Muscle layer of colon (tissue), 2 donors: ENCODE measurements around the gene DDX24.

ENCODE experiments used
- H3K27ac ChIP-seq: one replicate; pipeline ENCODE4 v1.7.0; 2013; ENCODE audit warnings: low read depth, mild to moderate bottlenecking, low read length, moderate library complexity
- H3K27me3 ChIP-seq, 2 donors: one replicate each; pipeline ENCODE4 v1.7.0; 2013; ENCODE audit warnings: low read length in 2 of 2, mild to moderate bottlenecking in 2 of 2; ENCODE audit not compliant: insufficient read depth in 2 of 2, control insufficient read depth in 1 of 2
- H3K36me3 ChIP-seq: one replicate; pipeline ENCODE4 v1.7.0; 2013; ENCODE audit warnings: mild to moderate bottlenecking, low read length; ENCODE audit not compliant: insufficient read depth
- H3K4me1 ChIP-seq: one replicate; pipeline ENCODE4 v1.7.0; 2013; ENCODE audit warnings: mild to moderate bottlenecking, low read length; ENCODE audit not compliant: insufficient read depth
- H3K4me3 ChIP-seq, 2 donors: one replicate each; pipeline ENCODE4 v1.7.0; 2013; ENCODE audit warnings: low read length in 2 of 2, low read depth in 1 of 2, mild to moderate bottlenecking in 1 of 2, moderate library complexity in 1 of 2
- H3K9ac ChIP-seq: one replicate; pipeline ENCODE4 v1.7.0; 2013; ENCODE audit warnings: low read length
- H3K9me3 ChIP-seq: one replicate; pipeline ENCODE4 v1.7.0; 2013; ENCODE audit warnings: mild to moderate bottlenecking, low read length
- donor health status: abdominal sarcoma.
- donor health status: Adenocarcinoma of cecum.

DDX24 gene

GRCh38 chr14:94098326-94098992 is 17.5 kb upstream of the DDX24 start:
- Histone ChIP-seq H3K4me3 (no peak overlapping the region), H3K36me3 (no peaks in the 10 kb centered on the region), H3K4me1 (no peaks in the 10 kb centered on the region), H3K27me3 (no peaks in the 10 kb centered on the region), H3K9me3 (no peaks in the 10 kb centered on the region), H3K9ac (no peak overlapping the region), H3K27ac (no peak overlapping the region)

GRCh38 chr14:94097091-94097490 is 16.1 kb upstream of the DDX24 start:
- Histone ChIP-seq H3K9me3 (no peaks in the 10 kb centered on the region), H3K27ac (no peak overlapping the region), H3K9ac (no peak overlapping the region), H3K4me1 (no peaks in the 10 kb centered on the region), H3K4me3 (no peak overlapping the region), H3K36me3 (no peaks in the 10 kb centered on the region), H3K27me3 (no peaks in the 10 kb centered on the region)

GRCh38 chr14:94093418-94093817 is 12.4 kb upstream of the DDX24 start:
- no peak overlapping the region for H3K27ac ChIP-seq
- no peaks in the 10 kb centered on the region for H3K4me1 ChIP-seq
- no peaks in the 10 kb centered on the region for H3K9me3 ChIP-seq
- H3K4me3 ChIP-seq: no peak overlapping the region
- no peaks in the 10 kb centered on the region for H3K27me3 ChIP-seq
- no peaks in the 10 kb centered on the region for H3K36me3 ChIP-seq
- no peak overlapping the region for H3K9ac ChIP-seq

- no peak overlapping the region for H3K27ac ChIP-seq
- H3K4me1 ChIP-seq: no peaks in the 10 kb centered on the region
These were observed 8.5 kb upstream of the DDX24 start for GRCh38 chr14:94089479-94089878.

GRCh38 chr14:94088516-94088915 is 7.5 kb upstream of the DDX24 start:
- H3K36me3 ChIP-seq: no peaks in the 10 kb centered on the region
- no peak overlapping the region for H3K4me3 ChIP-seq
- H3K9ac ChIP-seq: no peak overlapping the region
- no peaks in the 10 kb centered on the region for H3K27me3 ChIP-seq
- H3K4me1 ChIP-seq: no peaks in the 10 kb centered on the region
- H3K27ac ChIP-seq: no peak overlapping the region
- H3K9me3 ChIP-seq: no peaks in the 10 kb centered on the region

More at GRCh38 chr14:94089479-94089878, 8.5 kb upstream of the DDX24 start:
- Histone ChIP-seq H3K9me3 (no peaks in the 10 kb centered on the region), H3K27me3 (no peaks in the 10 kb centered on the region), H3K4me3 (no peak overlapping the region), H3K9ac (no peak overlapping the region), H3K36me3 (no peaks in the 10 kb centered on the region)

- Histone ChIP-seq H3K9ac (no peak overlapping the region), H3K27me3 (no peaks in the 10 kb centered on the region), H3K4me3 (no peak overlapping the region), H3K27ac (no peak overlapping the region), H3K36me3 (no peaks in the 10 kb centered on the region), H3K9me3 (no peaks in the 10 kb centered on the region), H3K4me1 (no peaks in the 10 kb centered on the region)
These were observed 6.9 kb upstream of the DDX24 start for GRCh38 chr14:94087891-94088290.

GRCh38 chr14:94081386-94081820 is 401 bp upstream of the DDX24 start:
- peaks cover 23% of the 10 kb centered on the region for H3K36me3 ChIP-seq
- peak overlapping the region; percentile 97 for H3K9ac ChIP-seq
- H3K4me3 ChIP-seq: peak overlapping the region; percentile 94
- peak overlapping the region; percentile 25 for H3K27ac ChIP-seq
- H3K4me1 ChIP-seq: peaks cover 33% of the 10 kb centered on the region
- H3K27me3 ChIP-seq: no peaks in the 10 kb centered on the region
- no peaks in the 10 kb centered on the region for H3K9me3 ChIP-seq

GRCh38 chr14:94079891-94080620 is 946 bp downstream of the DDX24 start:
- H3K9ac ChIP-seq: peak overlapping the region; percentile 97
- H3K4me3 ChIP-seq: peak overlapping the region; percentile 94
- H3K27ac ChIP-seq: peak overlapping the region; percentile 81
- H3K36me3 ChIP-seq: peaks cover 23% of the 10 kb centered on the region
- no peaks in the 10 kb centered on the region for H3K27me3 ChIP-seq
- H3K4me1 ChIP-seq: peaks cover 40% of the 10 kb centered on the region
- no peaks in the 10 kb centered on the region for H3K9me3 ChIP-seq

- no peaks in the 10 kb centered on the region for H3K9me3 ChIP-seq
- no peak overlapping the region for H3K27ac ChIP-seq
- peaks cover 23% of the 10 kb centered on the region for H3K36me3 ChIP-seq
- H3K4me1 ChIP-seq: peaks cover 40% of the 10 kb centered on the region
- peak overlapping the region in 1 of 2 donors; percentile 94 for H3K4me3 ChIP-seq
- no peaks in the 10 kb centered on the region for H3K27me3 ChIP-seq
- no peak overlapping the region for H3K9ac ChIP-seq
These were observed 3.2 kb downstream of the DDX24 start for GRCh38 chr14:94077823-94078222.

- Histone ChIP-seq H3K36me3 (peaks cover 23% of the 10 kb centered on the region), H3K27me3 (no peaks in the 10 kb centered on the region), H3K27ac (no peak overlapping the region), H3K9me3 (no peaks in the 10 kb centered on the region), H3K9ac (peak overlapping the region; percentile 24), H3K4me1 (peaks cover 40% of the 10 kb centered on the region), H3K4me3 (peak overlapping the region; percentile 30 to 50)
These were observed 3.7 kb downstream of the DDX24 start for GRCh38 chr14:94077111-94077821.

- Histone ChIP-seq H3K4me3 (no peak overlapping the region), H3K27ac (no peak overlapping the region), H3K36me3 (peaks cover 23% of the 10 kb centered on the region), H3K9ac (no peak overlapping the region), H3K27me3 (no peaks in the 10 kb centered on the region), H3K9me3 (no peaks in the 10 kb centered on the region), H3K4me1 (peaks cover 32% of the 10 kb centered on the region)
These were observed 6.0 kb downstream of the DDX24 start for GRCh38 chr14:94075008-94075407.
